Spleen (tissue), 11 donors: ENCODE measurements around the gene SLC16A1. TPM values are rescaled to one million over a fixed set of nuclear protein-coding genes. Genes with fewer than 3 reads are reported as not detected.

Source experiments
- DNase-seq: peaks from one replicate; pipeline ENCODE4 v3.0.0-alpha.2; 2020
- H3K27ac ChIP-seq, 8 donors: fragments of 200-600 bp; sonication (generic) in 7 of 8; 1 replicate in 4 of 8; 2 replicates in 4 of 8; pipeline versions ENCODE4 v1.5.0 to v1.8.0; 2016 to 2021; ENCODE audit warnings: inconsistent platforms in 4 of 8, mild to moderate bottlenecking in 4 of 8, moderate library complexity in 1 of 8
- H3K27me3 ChIP-seq, 7 donors: fragments of 200-600 bp; sonication (generic) in 6 of 7; replicated peaks in 1 of 7; 1 replicate in 4 of 7; 2 replicates in 3 of 7; pipeline versions ENCODE4 v1.5.0 to v1.8.0; 2016 to 2021; ENCODE audit warnings: inconsistent platforms in 3 of 7, mild to moderate bottlenecking in 1 of 7
- H3K36me3 ChIP-seq, 6 donors: fragments of 200-600 bp; sonication (generic) in 5 of 6; 1 replicate in 4 of 6; 2 replicates in 2 of 6; pipeline versions ENCODE4 v1.5.0 to v1.8.0; 2016 to 2021; ENCODE audit warnings: inconsistent platforms in 2 of 6
- H3K4me1 ChIP-seq, 6 donors: fragments of 200-600 bp; sonication (generic) in 5 of 6; 1 replicate in 3 of 6; 2 replicates in 3 of 6; pipeline versions ENCODE4 v1.5.0 to v1.8.0; 2016 to 2021; ENCODE audit warnings: inconsistent platforms in 3 of 6
- H3K4me3 ChIP-seq, 8 donors: fragments of 200-600 bp; sonication (generic) in 7 of 8; 1 replicate in 4 of 8; 2 replicates in 4 of 8; pipeline versions ENCODE4 v1.5.0 to v1.8.0; 2016 to 2021; ENCODE audit warnings: inconsistent platforms in 4 of 8, mild to moderate bottlenecking in 4 of 8, moderate library complexity in 2 of 8
- H3K9me3 ChIP-seq, 8 donors: fragments of 200-600 bp; sonication (generic) in 7 of 8; 1 replicate in 4 of 8; 2 replicates in 4 of 8; pipeline versions ENCODE4 v1.5.0 to v1.8.0; 2016 to 2021; ENCODE audit warnings: inconsistent platforms in 4 of 8
- POLR2A ChIP-seq, 3 donors: fragments of 450-650 bp; IDR thresholded peaks; one replicate each; pipeline ENCODE4 v1.5.1; 2017; ENCODE audit warnings: antibody characterized with exemption in 3 of 3, mild to moderate bottlenecking in 1 of 3
- POLR2AphosphoS5 ChIP-seq, 3 donors: sonication (generic); formaldehyde crosslinking; IDR thresholded peaks; one replicate each; pipeline ENCODE4 v1.5.1; 2017; ENCODE audit warnings: antibody characterized with exemption in 3 of 3
- WGBS, 5 donors: extraction: QIAGEN DNeasy Blood & Tissue Kit in 3 of 5; methylation state at CpG; one replicate each; pipeline versions ENCODE4 v1.1.5 to v1.1.7; 2013 to 2018; 5-methylcytosine and 5-hydroxymethylcytosine counted together
- intact Hi-C: fragments of 100-400 bp; cut with DNase I; formaldehyde crosslinking; loops from one replicate; pipeline ENCODE4 v1.15.0; 2023; ENCODE audit warnings: low total_unique reads
- polyA plus RNA-seq, 3 donors: library from polyadenylated mRNA; stranded (reverse); fragments of 200-250 nt; gene quantifications; one replicate each; pipeline ENCODE4 v1.2.1, GENCODE V29; 2013
- total RNA-seq, 7 donors: library from RNA; depleted of rRNA in 3 of 7; stranded (reverse); fragments of >200 nt in 3 of 7; fragmentation: NEBNext Ultra II Directional in 4 of 7; extraction: Animal tissue kit (Norgen Biotek cat#: 25700) in 4 of 7; gene quantifications; one replicate each; pipeline versions ENCODE4 v1.1.0 to v1.2.1, GENCODE V29; 2016 to 2021
- TF ChIP-seq, protein P1 (sequence below), 11 experiments: fragments of 200-600 bp in 7 of 11; fragments of 450-650 bp in 4 of 11; sonication (generic) in 4 of 11; IDR thresholded peaks in 8 of 11; conservative IDR thresholded peaks in 3 of 11; 1 replicate in 7 of 11; 2 replicates in 4 of 11; pipeline versions ENCODE4 v1.4.0 to v1.8.0; 2016 to 2021; ENCODE audit warnings: antibody characterized with exemption in 11 of 11, inconsistent platforms in 4 of 11, mild to moderate bottlenecking in 1 of 11
- donor health status: healthy with polysubstance abuse.
- donor health status: DM: no; HTN: no; CAD: no; lungs with moderate emphysema.
- donor health status: DM: no; HTN: no; CAD: no.
- donor health status: Bipolar disorder and iron deficiency.
- donor health status: healthy.
- donor health status: DM: no; HTN: no; CAD: no.
- donor health status: DM: yes; HTN: yes; CAD: no.

The SLC16A1 gene
- total and polyA plus RNA-seq, 10 donors: 2.9 to 24.6 (median 18.2) TPM

DNA sequence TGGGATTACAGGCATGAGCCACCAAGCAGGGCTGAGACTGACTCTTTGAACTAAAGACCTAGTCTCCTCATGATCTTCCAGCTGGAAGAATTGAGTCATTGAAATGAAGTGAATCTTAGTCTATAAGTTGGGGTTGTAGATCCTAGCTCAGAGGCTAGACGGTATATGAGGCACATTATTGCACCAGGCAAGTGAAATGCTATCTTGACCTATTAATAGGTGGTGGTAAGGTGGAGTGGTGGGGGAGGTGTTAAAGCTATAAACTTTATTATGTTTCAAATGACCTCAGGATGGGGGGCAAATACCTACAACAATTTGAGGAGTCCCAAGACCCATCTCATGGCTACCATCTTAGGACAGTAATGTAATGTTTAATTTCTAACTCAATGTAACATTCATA, 36.8 kb upstream of the SLC16A1 start:
- intact Hi-C loops: no loop called here
- no peak for DNase-seq
- H3K27ac ChIP-seq: no peak overlapping the region
- H3K4me3 ChIP-seq: no peak overlapping the region
- 88 to 100% (median 96%) methylated on average over 1 of the region's 1 CpG for whole genome bisulfite sequencing, 5 donors
- H3K27me3 ChIP-seq: no peaks in the 10 kb centered on the region
- TF ChIP-seq POLR2A (IDR thresholded peaks at IDR 0.05) (no peak), POLR2AphosphoS5 (IDR thresholded peaks at IDR 0.05) (no peak)
- TF ChIP-seq, protein P1, sequence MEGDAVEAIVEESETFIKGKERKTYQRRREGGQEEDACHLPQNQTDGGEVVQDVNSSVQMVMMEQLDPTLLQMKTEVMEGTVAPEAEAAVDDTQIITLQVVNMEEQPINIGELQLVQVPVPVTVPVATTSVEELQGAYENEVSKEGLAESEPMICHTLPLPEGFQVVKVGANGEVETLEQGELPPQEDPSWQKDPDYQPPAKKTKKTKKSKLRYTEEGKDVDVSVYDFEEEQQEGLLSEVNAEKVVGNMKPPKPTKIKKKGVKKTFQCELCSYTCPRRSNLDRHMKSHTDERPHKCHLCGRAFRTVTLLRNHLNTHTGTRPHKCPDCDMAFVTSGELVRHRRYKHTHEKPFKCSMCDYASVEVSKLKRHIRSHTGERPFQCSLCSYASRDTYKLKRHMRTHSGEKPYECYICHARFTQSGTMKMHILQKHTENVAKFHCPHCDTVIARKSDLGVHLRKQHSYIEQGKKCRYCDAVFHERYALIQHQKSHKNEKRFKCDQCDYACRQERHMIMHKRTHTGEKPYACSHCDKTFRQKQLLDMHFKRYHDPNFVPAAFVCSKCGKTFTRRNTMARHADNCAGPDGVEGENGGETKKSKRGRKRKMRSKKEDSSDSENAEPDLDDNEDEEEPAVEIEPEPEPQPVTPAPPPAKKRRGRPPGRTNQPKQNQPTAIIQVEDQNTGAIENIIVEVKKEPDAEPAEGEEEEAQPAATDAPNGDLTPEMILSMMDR (IDR thresholded peaks at IDR 0.05 in 8 of 11, conservative IDR thresholded peaks at IDR 0.05 in 3 of 11): no peak
- H3K9me3 ChIP-seq: no peaks in the 10 kb centered on the region
- no peaks in the 10 kb centered on the region for H3K4me1 ChIP-seq
- H3K36me3 ChIP-seq: peaks cover 0 to 19% (median 4%) of the 10 kb centered on the region in 6 donors

DNA sequence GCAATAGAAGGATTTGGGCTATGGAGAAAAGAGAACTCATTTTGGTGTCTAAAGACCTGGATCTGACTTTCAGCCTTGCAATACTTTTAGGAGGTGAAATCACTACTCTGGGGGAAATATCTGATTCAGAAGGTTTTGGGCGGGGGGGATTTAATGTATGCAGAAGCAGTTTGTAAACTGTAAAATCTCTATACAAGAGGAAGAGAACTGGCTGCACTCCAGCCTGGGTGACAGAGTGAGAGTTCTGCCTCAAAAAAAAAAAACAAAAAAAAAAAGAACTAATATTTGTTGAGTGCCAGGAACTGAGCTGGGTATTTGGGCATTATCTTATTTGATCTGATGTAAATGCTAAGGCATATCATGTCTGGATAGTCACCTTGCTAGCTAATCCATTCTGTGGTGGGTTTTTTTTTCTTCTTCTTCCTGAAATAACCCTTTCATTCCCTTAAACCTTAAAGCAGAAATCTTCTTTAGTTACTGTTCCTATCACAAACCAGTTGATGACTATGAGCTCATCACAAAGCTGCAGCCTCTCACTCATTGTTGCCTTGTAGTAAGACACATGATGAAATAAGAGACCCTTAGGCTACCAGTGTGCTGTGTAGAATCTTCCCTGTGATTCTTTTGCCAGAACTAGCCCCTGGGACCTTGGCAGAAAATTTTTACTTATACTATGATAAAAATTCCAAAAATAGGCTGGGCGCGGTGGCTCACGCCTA, 35.6 kb upstream of the SLC16A1 start:
- intact Hi-C loops: no loop called here
- no peaks in the 10 kb centered on the region for H3K4me1 ChIP-seq
- H3K9me3 ChIP-seq: no peaks in the 10 kb centered on the region
- TF ChIP-seq POLR2A (IDR thresholded peaks at IDR 0.05) (no peak), POLR2AphosphoS5 (IDR thresholded peaks at IDR 0.05) (no peak)
- TF ChIP-seq, protein P1 (IDR thresholded peaks at IDR 0.05 in 8 of 11, conservative IDR thresholded peaks at IDR 0.05 in 3 of 11): no peak
- H3K27me3 ChIP-seq: no peaks in the 10 kb centered on the region
- peaks cover 0 to 7% (median 0%) of the 10 kb centered on the region in 6 donors for H3K36me3 ChIP-seq
- DNase-seq: no peak
- no peak overlapping the region for H3K4me3 ChIP-seq
- WGBS, 5 donors: 91 to 97% (median 92%) methylated on average over 4 of the region's 4 CpGs
- no peak overlapping the region for H3K27ac ChIP-seq

- Histone ChIP-seq H3K36me3 (no peaks in the 10 kb centered on the region), H3K4me1 (no peaks in the 10 kb centered on the region), H3K27me3 (no peaks in the 10 kb centered on the region), H3K27ac (no peak overlapping the region), H3K9me3 (no peaks in the 10 kb centered on the region), H3K4me3 (no peak overlapping the region)
- WGBS, 5 donors: 95 to 100% (median 96%) methylated on average over 7 of the region's 7 CpGs
- TF ChIP-seq, protein P1 (IDR thresholded peaks at IDR 0.05 in 8 of 11, conservative IDR thresholded peaks at IDR 0.05 in 3 of 11): no peak
- TF ChIP-seq POLR2AphosphoS5 (IDR thresholded peaks at IDR 0.05) (no peak), POLR2A (IDR thresholded peaks at IDR 0.05) (no peak)
- no peak for DNase-seq
- intact Hi-C loops: no loop called here
Measured at GRCh38 chr1:112990271-112990670, 34.3 kb upstream of the SLC16A1 start.

DNA sequence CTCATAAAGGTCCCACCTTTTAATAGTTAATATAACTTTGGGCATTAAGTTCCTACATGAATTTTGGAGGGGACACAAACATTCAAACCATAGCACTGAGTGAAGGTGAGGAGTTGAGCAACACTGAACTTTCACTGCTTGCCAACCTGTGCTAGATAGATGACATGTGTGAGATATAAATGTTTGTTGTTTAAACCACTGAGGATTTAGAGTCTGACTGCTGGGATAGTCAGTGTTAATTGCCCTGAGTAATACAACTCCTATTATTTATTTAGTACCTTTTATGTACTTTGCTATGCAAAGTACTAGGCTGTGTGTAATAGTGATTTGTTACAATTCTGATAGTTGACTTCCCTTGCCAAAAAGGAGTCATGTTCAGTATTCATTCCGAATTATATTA, 32.4 kb upstream of the SLC16A1 start:
- H3K27ac ChIP-seq: no peak overlapping the region
- no peak overlapping the region for H3K4me3 ChIP-seq
- no peaks in the 10 kb centered on the region for H3K27me3 ChIP-seq
- 92 to 97% (median 94%) methylated on average over 1 of the region's 1 CpG for WGBS, 5 donors
- no peaks in the 10 kb centered on the region for H3K9me3 ChIP-seq
- H3K36me3 ChIP-seq: peaks cover 0 to 6% (median 0%) of the 10 kb centered on the region in 6 donors
- TF ChIP-seq, protein P1 (IDR thresholded peaks at IDR 0.05 in 8 of 11, conservative IDR thresholded peaks at IDR 0.05 in 3 of 11): no peak
- TF ChIP-seq POLR2AphosphoS5 (IDR thresholded peaks at IDR 0.05) (no peak), POLR2A (IDR thresholded peaks at IDR 0.05) (no peak)
- H3K4me1 ChIP-seq: peaks cover 3 to 11% (median 8%) of the 10 kb centered on the region in 6 donors
- intact Hi-C loops: no loop called here
- no peak for DNase-seq
